Gastroesophageal sphincter (tissue), 4 donors: Measurements from ENCODE around the gene CGRRF1. TPM values are rescaled to one million over a fixed set of nuclear protein-coding genes. Genes with fewer than 3 reads are reported as not detected.

Experiments
- ATAC-seq: fragments of 150-250 bp; one replicate; pipeline ENCODE4 v1.9.1; 2016; ENCODE audit warnings: mild to moderate bottlenecking, moderate library complexity
- H3K27ac ChIP-seq, 4 donors: fragments of 200-600 bp; sonication (generic) in 3 of 4; 1 replicate in 3 of 4; 2 replicates in 1 of 4; pipeline ENCODE4 v1.5.1; 2016 to 2019
- H3K27me3 ChIP-seq: fragments of 200-600 bp; sonication (generic); one replicate; pipeline ENCODE4 v1.5.1; 2019
- H3K36me3 ChIP-seq, 2 donors: fragments of 200-600 bp; sonication (generic); one replicate each; pipeline ENCODE4 v1.5.1; 2019; ENCODE audit warnings: control low read depth in 1 of 2
- H3K4me1 ChIP-seq, 3 donors: fragments of 200-600 bp; sonication (generic); 1 replicate in 2 of 3; 2 replicates in 1 of 3; pipeline ENCODE4 v1.5.1; 2016 to 2019; ENCODE audit warnings: control low read depth in 2 of 3
- H3K4me3 ChIP-seq, 2 donors: fragments of 200-600 bp; sonication (generic); one replicate each; pipeline ENCODE4 v1.5.1; 2019; ENCODE audit warnings: mild to moderate bottlenecking in 1 of 2, moderate library complexity in 1 of 2
- H3K9me3 ChIP-seq, 3 donors: fragments of 200-600 bp; sonication (generic); one replicate each; pipeline ENCODE4 v1.5.1; 2017 to 2019; ENCODE audit warnings: control low read depth in 2 of 3
- CTCF ChIP-seq, 4 experiments: fragments of 200-600 bp in 2 of 4; fragments of 450-650 bp in 2 of 4; sonication (generic) in 1 of 4; IDR thresholded peaks; one replicate each; pipeline ENCODE4 v1.5.1; 2017 to 2019; ENCODE audit warnings: antibody characterized with exemption in 4 of 4, mild to moderate bottlenecking in 2 of 4, moderate library complexity in 2 of 4
- EP300 ChIP-seq: sonication (generic); formaldehyde crosslinking; IDR thresholded peaks from one replicate; pipeline ENCODE4 v1.6.1; 2017; ENCODE audit warnings: antibody characterized with exemption, mild to moderate bottlenecking
- POLR2A ChIP-seq, 2 donors: fragments of 450-650 bp; IDR thresholded peaks; one replicate each; pipeline ENCODE4 v1.6.1; 2017; ENCODE audit warnings: antibody characterized with exemption in 2 of 2, mild to moderate bottlenecking in 2 of 2, moderate library complexity in 1 of 2
- POLR2AphosphoS5 ChIP-seq: sonication (generic); formaldehyde crosslinking; IDR thresholded peaks from one replicate; pipeline ENCODE4 v1.6.1; 2017; ENCODE audit warnings: antibody characterized with exemption
- WGBS, 2 donors: methylation state at CpG; one replicate each; pipeline ENCODE4 v1.1.5; 2018; ENCODE audit warnings: low coverage in 1 of 2; 5-methylcytosine and 5-hydroxymethylcytosine counted together
- total RNA-seq, 4 donors: library from RNA; depleted of rRNA; stranded (reverse); fragments of >200 nt; gene quantifications; one replicate each; pipeline ENCODE4 v1.1.0, GENCODE V29; 2016

CGRRF1 gene
- total RNA-seq, 4 donors from 2014 or later = 12.3 to 32.8 (median 22.2) TPM

- 73 to 80% methylated on average over 3 to 5 of the region's 5 CpGs for WGBS, 2 donors
- TF ChIP-seq CTCF (IDR thresholded peaks at IDR 0.05) (no peak), POLR2AphosphoS5 (no peak), EP300 (no peak), POLR2A (IDR thresholded peaks at IDR 0.05) (no peak)
Measured at GRCh38 chr14:54548491-54548890, 38.8 kb downstream of the CGRRF1 start.

GRCh38 chr14:54549862-54550261 lies 40.2 kb downstream of the CGRRF1 start:
- Histone ChIP-seq H3K27me3 (peaks cover 8% of the 10 kb centered on the region), H3K4me1 (peaks cover 0 to 5% (median 0%) of the 10 kb centered on the region in 3 donors), H3K36me3 (no peaks in the 10 kb centered on the region), H3K4me3 (no peak overlapping the region), H3K9me3 (no peaks in the 10 kb centered on the region), H3K27ac (no peak overlapping the region)
- 73 to 100% methylated on average over 2 to 3 of the region's 3 CpGs for WGBS, 2 donors
- no peak for ATAC-seq
- TF ChIP-seq EP300 (no peak), POLR2A (IDR thresholded peaks at IDR 0.05) (no peak), POLR2AphosphoS5 (no peak), CTCF (IDR thresholded peaks at IDR 0.05) (no peak)

More at GRCh38 chr14:54548491-54548890, 38.8 kb downstream of the CGRRF1 start:
- H3K36me3 ChIP-seq = no peaks in the 10 kb centered on the region
- no peak overlapping the region for H3K4me3 ChIP-seq
- H3K9me3 ChIP-seq = no peaks in the 10 kb centered on the region
- no peaks in the 10 kb centered on the region for H3K27me3 ChIP-seq
- peaks cover 0 to 5% (median 0%) of the 10 kb centered on the region in 3 donors for H3K4me1 ChIP-seq
- ATAC-seq = no peak
- no peak overlapping the region for H3K27ac ChIP-seq

- ATAC-seq = no peak
- Histone ChIP-seq H3K4me1 (peaks cover 0 to 5% (median 0%) of the 10 kb centered on the region in 3 donors), H3K9me3 (no peaks in the 10 kb centered on the region), H3K4me3 (no peak overlapping the region), H3K27ac (no peak overlapping the region), H3K36me3 (no peaks in the 10 kb centered on the region), H3K27me3 (peaks cover 14% of the 10 kb centered on the region)
- TF ChIP-seq EP300 (no peak), POLR2A (IDR thresholded peaks at IDR 0.05) (no peak), CTCF (IDR thresholded peaks at IDR 0.05) (no peak), POLR2AphosphoS5 (no peak)
- 38 to 48% methylated on average over 1 of the region's 1 CpG for WGBS, 2 donors
Measured at GRCh38 chr14:54550514-54550913, 40.8 kb downstream of the CGRRF1 start.

GRCh38 chr14:54554401-54554800 lies 44.7 kb downstream of the CGRRF1 start:
- no peak for TF ChIP-seq POLR2A (IDR thresholded peaks at IDR 0.05)
- H3K4me1 ChIP-seq = peaks cover 0 to 5% (median 0%) of the 10 kb centered on the region in 3 donors
- H3K9me3 ChIP-seq = no peaks in the 10 kb centered on the region
- no peaks in the 10 kb centered on the region for H3K36me3 ChIP-seq
- 83 to 88% methylated on average over 2 of the region's 2 CpGs for WGBS, 2 donors
- no peak overlapping the region for H3K4me3 ChIP-seq
- H3K27me3 ChIP-seq = peaks cover 24% of the 10 kb centered on the region
- no peak for ATAC-seq
- H3K27ac ChIP-seq = no peak overlapping the region

- no peak for ATAC-seq
- 89 to 94% methylated on average over 1 to 2 of the region's 2 CpGs for WGBS, 2 donors
Measured at GRCh38 chr14:54555651-54556050, 45.9 kb downstream of the CGRRF1 start.

More at GRCh38 chr14:54555651-54556050, 45.9 kb downstream of the CGRRF1 start:
- Histone ChIP-seq H3K9me3 (no peaks in the 10 kb centered on the region), H3K27ac (no peak overlapping the region), H3K4me1 (peaks cover 0 to 2% (median 0%) of the 10 kb centered on the region in 3 donors), H3K27me3 (peaks cover 24% of the 10 kb centered on the region), H3K36me3 (no peaks in the 10 kb centered on the region), H3K4me3 (no peak overlapping the region)
- TF ChIP-seq EP300 = no peak
- no peak for TF ChIP-seq CTCF (IDR thresholded peaks at IDR 0.05)
- no peak for TF ChIP-seq POLR2A (IDR thresholded peaks at IDR 0.05)
- no peak for TF ChIP-seq POLR2AphosphoS5
